ENCODE measurements around the gene ZZZ3.

The ZZZ3 gene

GRCh38 chr1:77642196-77642595, 40.3 kb downstream of the ZZZ3 start:
- peaks cover 3% of the 10 kb centered on the region for H3K36me3 ChIP-seq (replicated peaks; ENCODE audit: low read depth, low read length)
- H3K27ac ChIP-seq (ENCODE audit: low read length) = no peak overlapping the region
- H3K9me3 ChIP-seq (ENCODE audit: insufficient read depth, low read length) = no peaks in the 10 kb centered on the region
- H3K4me2 ChIP-seq (ENCODE audit: low read length) = no peak overlapping the region
- no peak overlapping the region for H2AFZ ChIP-seq (ENCODE audit: low read depth, low read length)
- no peaks in the 10 kb centered on the region for H3K4me1 ChIP-seq (ENCODE audit: low read length)
- peaks cover 14% of the 10 kb centered on the region for H3K79me2 ChIP-seq (ENCODE audit: low read length)
- no peak overlapping the region for H3K4me3 ChIP-seq (ENCODE audit: low read length)
- no peaks in the 10 kb centered on the region for H3K27me3 ChIP-seq (ENCODE audit: low read depth, low read length)
- H4K20me1 ChIP-seq (ENCODE audit: insufficient read depth, low read length) = no peaks in the 10 kb centered on the region
- no peak for TF ChIP-seq EZH2phosphoT487 (IDR thresholded peaks at IDR 0.05; ENCODE audit: low read depth)
- no peak for TF ChIP-seq CTCF (IDR thresholded peaks at IDR 0.05; ENCODE audit: low read depth, low read length)
- H3K9ac ChIP-seq (ENCODE audit: low read length) = no peak overlapping the region

GRCh38 chr1:77639557-77640069, 42.8 kb downstream of the ZZZ3 start:
- no peaks in the 10 kb centered on the region for H3K4me1 ChIP-seq (ENCODE audit: low read length)

GRCh38 chr1:77639056-77639455, 43.4 kb downstream of the ZZZ3 start:
- no peaks in the 10 kb centered on the region for H3K27me3 ChIP-seq (ENCODE audit: low read depth, low read length)
- H3K4me2 ChIP-seq (ENCODE audit: low read length) = no peak overlapping the region
- no peaks in the 10 kb centered on the region for H3K4me1 ChIP-seq (ENCODE audit: low read length)
- no peak overlapping the region for H3K9ac ChIP-seq (ENCODE audit: low read length)
- H3K9me3 ChIP-seq (ENCODE audit: insufficient read depth, low read length) = no peaks in the 10 kb centered on the region
- no peak overlapping the region for H3K27ac ChIP-seq (ENCODE audit: low read length)
- H3K4me3 ChIP-seq (ENCODE audit: low read length) = no peak overlapping the region
- H3K79me2 ChIP-seq (ENCODE audit: low read length) = no peaks in the 10 kb centered on the region; the same call in 1 of the 2 replicates
- H2AFZ ChIP-seq (ENCODE audit: low read depth, low read length) = no peak overlapping the region
- H4K20me1 ChIP-seq (ENCODE audit: insufficient read depth, low read length) = no peaks in the 10 kb centered on the region
- TF ChIP-seq EZH2phosphoT487 (IDR thresholded peaks at IDR 0.05; ENCODE audit: low read depth) (no peak), CTCF (IDR thresholded peaks at IDR 0.05; ENCODE audit: low read depth, low read length) (no peak)
- no peaks in the 10 kb centered on the region for H3K36me3 ChIP-seq (replicated peaks; ENCODE audit: low read depth, low read length)

More at GRCh38 chr1:77639557-77640069, 42.8 kb downstream of the ZZZ3 start:
- H3K79me2 ChIP-seq (ENCODE audit: low read length) = peaks cover 4% of the 10 kb centered on the region; the same call in 1 of the 2 replicates
- no peak overlapping the region for H3K27ac ChIP-seq (ENCODE audit: low read length)
- H3K4me3 ChIP-seq (ENCODE audit: low read length) = no peak overlapping the region
- no peak overlapping the region for H3K9ac ChIP-seq (ENCODE audit: low read length)
- H3K9me3 ChIP-seq (ENCODE audit: insufficient read depth, low read length) = no peaks in the 10 kb centered on the region
- no peak overlapping the region for H3K4me2 ChIP-seq (ENCODE audit: low read length)
- no peaks in the 10 kb centered on the region for H4K20me1 ChIP-seq (ENCODE audit: insufficient read depth, low read length)
- H2AFZ ChIP-seq (ENCODE audit: low read depth, low read length) = no peak overlapping the region
- H3K36me3 ChIP-seq (replicated peaks; ENCODE audit: low read depth, low read length) = peaks cover 2% of the 10 kb centered on the region
- no peaks in the 10 kb centered on the region for H3K27me3 ChIP-seq (ENCODE audit: low read depth, low read length)
- TF ChIP-seq EZH2phosphoT487 (IDR thresholded peaks at IDR 0.05; ENCODE audit: low read depth) (no peak), CTCF (IDR thresholded peaks at IDR 0.05; ENCODE audit: low read depth, low read length) (no peak)

- Histone ChIP-seq H3K4me2 (ENCODE audit: low read length) (no peak overlapping the region), H3K27me3 (ENCODE audit: low read depth, low read length) (no peaks in the 10 kb centered on the region), H2AFZ (ENCODE audit: low read depth, low read length) (no peak overlapping the region), H3K9me3 (ENCODE audit: insufficient read depth, low read length) (no peaks in the 10 kb centered on the region), H3K4me3 (ENCODE audit: low read length) (no peak overlapping the region), H3K36me3 (replicated peaks; ENCODE audit: low read depth, low read length) (peaks cover 7% of the 10 kb centered on the region), H3K27ac (ENCODE audit: low read length) (no peak overlapping the region), H3K79me2 (ENCODE audit: low read length) (no peaks in the 10 kb centered on the region), H4K20me1 (ENCODE audit: insufficient read depth, low read length) (no peaks in the 10 kb centered on the region), H3K9ac (ENCODE audit: low read length) (no peak overlapping the region), H3K4me1 (ENCODE audit: low read length) (no peaks in the 10 kb centered on the region)
- TF ChIP-seq CTCF (IDR thresholded peaks at IDR 0.05; ENCODE audit: low read depth, low read length) (no peak), EZH2phosphoT487 (IDR thresholded peaks at IDR 0.05; ENCODE audit: low read depth) (no peak)
Measured at GRCh38 chr1:77636864-77637263, 45.6 kb downstream of the ZZZ3 start.
